DOHH2 (cell line): ENCODE data around the gene ZBTB7B.
A peak's percentile ranks its signal among the peaks of the same experiment; 100 is the strongest.
"Not testable (repeated sequence)": the region's sequence is repeated elsewhere in the genome, so short reads cannot be mapped to it uniquely, and the experiment has no call there.

Experiments used
- H3F3A ChIP-seq: fragments of 200-600 bp; sonication (generic), shearing (Covaris generic); 2 replicates; pipeline ENCODE4 v1.6.0; 2016; ENCODE audit warnings: antibody characterized with exemption, mild to moderate bottlenecking; ENCODE audit not compliant: control insufficient read depth, insufficient read depth
- H3K27ac ChIP-seq: fragments of 200-600 bp; sonication (generic); 2 replicates; pipeline ENCODE4 v1.5.1; 2014; ENCODE audit warnings: low read depth, mild to moderate bottlenecking, low read length, moderate library complexity
- H3K27me3 ChIP-seq: fragments of 200-600 bp; sonication (generic); 2 replicates; pipeline ENCODE4 v1.6.1; 2014; ENCODE audit warnings: mild to moderate bottlenecking, low read length, mixed read lengths; ENCODE audit not compliant: control insufficient read depth
- H3K36me3 ChIP-seq: fragments of 200-600 bp; sonication (generic); 2 replicates; pipeline ENCODE4 v1.6.1; 2014; ENCODE audit warnings: mild to moderate bottlenecking, low read length, moderate library complexity, mixed read lengths; ENCODE audit not compliant: control insufficient read depth
- H3K4me1 ChIP-seq: fragments of 200-600 bp; sonication (generic); 2 replicates; pipeline ENCODE4 v1.6.1; 2014; ENCODE audit warnings: mild to moderate bottlenecking, low read length, mixed read lengths; ENCODE audit not compliant: control insufficient read depth
- H3K4me2 ChIP-seq: fragments of 200-600 bp; sonication (generic); 2 replicates; pipeline ENCODE4 v1.6.0; 2014; ENCODE audit warnings: mild to moderate bottlenecking, low read length, moderate library complexity
- H3K4me3 ChIP-seq: fragments of 200-600 bp; sonication (generic); 2 replicates; pipeline ENCODE4 v1.5.1; 2014; ENCODE audit warnings: mild to moderate bottlenecking, low read length, mixed read lengths
- H3K79me2 ChIP-seq: fragments of 200-600 bp; sonication (generic); 2 replicates; pipeline ENCODE4 v1.6.1; 2014; ENCODE audit warnings: mild to moderate bottlenecking, low read length, mixed read lengths; ENCODE audit not compliant: control insufficient read depth
- H3K9me2 ChIP-seq: fragments of 200-600 bp; sonication (generic); replicated peaks from 2 replicates; pipeline ENCODE4 v1.6.1; 2014; ENCODE audit warnings: mild to moderate bottlenecking, low read length, mixed read lengths; ENCODE audit not compliant: control insufficient read depth
- H3K9me3 ChIP-seq: fragments of 200-600 bp; sonication (generic); 2 replicates; pipeline ENCODE4 v1.6.1; 2014; ENCODE audit warnings: antibody characterized with exemption, low read length, mixed read lengths; ENCODE audit not compliant: control insufficient read depth, insufficient read depth
- H4K20me1 ChIP-seq: fragments of 200-600 bp; sonication (generic); 2 replicates; pipeline ENCODE4 v1.6.0; 2014; ENCODE audit warnings: low read depth, mild to moderate bottlenecking, antibody characterized with exemption, low read length, moderate library complexity; ENCODE audit not compliant: control insufficient read depth, insufficient read depth
- EZH2phosphoT487 ChIP-seq: fragments of 200-600 bp; sonication (generic); IDR thresholded peaks from 2 replicates; pipeline ENCODE4 v1.6.1; 2017; ENCODE audit warnings: borderline replicate concordance, mild to moderate bottlenecking, antibody characterized with exemption, low read length, moderate library complexity, mixed read lengths
- TF ChIP-seq, protein P1 (sequence below): fragments of 200-600 bp; sonication (generic); IDR thresholded peaks from one replicate; pipeline ENCODE4 v1.5.1; 2014; ENCODE audit warnings: antibody characterized with exemption, mild to moderate bottlenecking, low read depth, low read length; ENCODE audit not compliant: poor library complexity, severe bottlenecking

Gene ZBTB7B

DNA sequence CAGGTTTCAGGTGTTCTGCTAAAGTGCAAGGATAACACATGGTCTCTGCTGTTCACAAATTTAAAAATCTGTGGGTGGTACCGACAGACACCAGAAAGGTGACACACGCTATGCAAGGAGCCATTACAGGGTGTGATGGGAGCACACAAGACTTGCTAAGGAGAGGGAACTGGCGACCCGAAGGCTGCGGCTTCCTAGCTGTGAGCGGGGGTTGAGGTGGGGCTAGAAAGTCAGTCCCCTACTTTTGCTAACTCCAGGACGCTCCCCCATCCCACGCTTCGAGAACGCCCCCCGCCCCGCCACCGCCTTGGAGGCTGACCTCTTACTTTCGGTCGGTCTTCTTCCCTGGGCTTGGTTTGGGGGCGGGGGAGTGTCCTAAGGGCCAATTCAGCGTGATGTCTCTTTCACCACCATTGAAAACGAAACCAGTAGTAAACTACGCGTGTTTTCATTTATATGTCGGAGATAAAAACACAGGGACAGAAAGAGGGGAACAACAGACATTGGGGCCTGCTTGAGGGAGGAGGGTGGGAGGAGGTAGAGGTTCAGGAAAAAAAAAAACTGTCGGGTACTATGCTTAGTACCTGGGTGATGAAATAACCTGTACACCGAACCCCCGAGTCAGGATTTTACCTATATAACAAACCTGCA lies 27.1 kb upstream of the ZBTB7B start:
- Histone ChIP-seq H3K27me3 (no peaks in the 10 kb centered on the region), H3K4me1 (peaks cover 50% of the 10 kb centered on the region), H3K9me3 (no peaks in the 10 kb centered on the region), H3F3A (peaks cover 21% of the 10 kb centered on the region), H3K4me2 (peak overlapping the region; percentile 83), H3K9me2 (no peaks in the 10 kb centered on the region), H3K36me3 (peaks cover 57% of the 10 kb centered on the region), H3K4me3 (peak overlapping the region; percentile 95), H3K27ac (peak overlapping the region; percentile 82), H4K20me1 (peaks cover 14% of the 10 kb centered on the region; the same call in 1 of the 2 replicates), H3K79me2 (peaks cover 87% of the 10 kb centered on the region)
- TF ChIP-seq EZH2phosphoT487: no peak
- TF ChIP-seq, protein P1, sequence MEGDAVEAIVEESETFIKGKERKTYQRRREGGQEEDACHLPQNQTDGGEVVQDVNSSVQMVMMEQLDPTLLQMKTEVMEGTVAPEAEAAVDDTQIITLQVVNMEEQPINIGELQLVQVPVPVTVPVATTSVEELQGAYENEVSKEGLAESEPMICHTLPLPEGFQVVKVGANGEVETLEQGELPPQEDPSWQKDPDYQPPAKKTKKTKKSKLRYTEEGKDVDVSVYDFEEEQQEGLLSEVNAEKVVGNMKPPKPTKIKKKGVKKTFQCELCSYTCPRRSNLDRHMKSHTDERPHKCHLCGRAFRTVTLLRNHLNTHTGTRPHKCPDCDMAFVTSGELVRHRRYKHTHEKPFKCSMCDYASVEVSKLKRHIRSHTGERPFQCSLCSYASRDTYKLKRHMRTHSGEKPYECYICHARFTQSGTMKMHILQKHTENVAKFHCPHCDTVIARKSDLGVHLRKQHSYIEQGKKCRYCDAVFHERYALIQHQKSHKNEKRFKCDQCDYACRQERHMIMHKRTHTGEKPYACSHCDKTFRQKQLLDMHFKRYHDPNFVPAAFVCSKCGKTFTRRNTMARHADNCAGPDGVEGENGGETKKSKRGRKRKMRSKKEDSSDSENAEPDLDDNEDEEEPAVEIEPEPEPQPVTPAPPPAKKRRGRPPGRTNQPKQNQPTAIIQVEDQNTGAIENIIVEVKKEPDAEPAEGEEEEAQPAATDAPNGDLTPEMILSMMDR: no peak

DNA sequence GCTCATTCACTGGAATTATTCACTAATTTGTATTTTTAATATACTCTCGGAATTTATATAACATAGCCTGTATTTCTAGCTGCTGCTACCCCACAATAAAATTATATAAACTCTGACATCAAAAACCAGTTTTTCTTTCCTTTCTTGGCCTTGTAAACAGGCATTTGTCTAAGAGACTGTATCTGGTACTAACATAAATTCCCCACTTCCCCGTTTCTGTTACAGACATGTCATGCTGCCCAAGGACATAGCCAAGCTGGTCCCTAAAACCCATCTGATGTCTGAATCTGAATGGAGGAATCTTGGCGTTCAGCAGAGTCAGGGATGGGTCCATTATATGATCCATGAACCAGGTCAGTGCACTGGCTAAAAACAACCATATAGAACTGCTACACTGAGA lies 24.8 kb upstream of the ZBTB7B start:
- H3K36me3 ChIP-seq: peaks cover 63% of the 10 kb centered on the region
- H3K9me3 ChIP-seq, H3K4me3 ChIP-seq: not testable (repeated sequence)

DNA sequence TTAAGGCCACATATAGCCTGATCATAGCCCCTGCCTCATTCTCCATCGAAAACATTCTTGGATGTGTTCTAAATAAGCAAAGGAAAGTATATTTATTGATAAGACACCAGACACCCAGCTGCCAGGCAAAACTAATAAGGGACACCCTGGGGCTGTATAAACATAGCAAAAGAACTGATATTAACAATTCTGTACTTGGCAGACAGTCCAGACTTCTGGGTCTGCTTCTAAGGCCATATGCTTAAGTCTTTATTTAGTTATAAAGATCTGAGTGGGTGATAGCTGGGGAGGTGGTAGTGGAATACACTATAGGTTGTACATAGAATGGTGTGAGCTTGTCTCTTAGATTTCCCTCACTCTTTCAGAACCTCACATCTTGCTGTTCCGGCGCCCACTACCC lies 24.2 kb upstream of the ZBTB7B start:
- Histone ChIP-seq H3K4me3 (no peak overlapping the region), H3K9me2 (no peaks in the 10 kb centered on the region), H3K36me3 (peaks cover 61% of the 10 kb centered on the region), H4K20me1 (peaks cover 7% of the 10 kb centered on the region; the same call in 1 of the 2 replicates), H3K4me2 (no peak overlapping the region), H3K4me1 (peaks cover 42% of the 10 kb centered on the region), H3K27ac (no peak overlapping the region), H3K27me3 (no peaks in the 10 kb centered on the region), H3K79me2 (peaks cover 83% of the 10 kb centered on the region), H3F3A (peaks cover 24% of the 10 kb centered on the region), H3K9me3 (no peaks in the 10 kb centered on the region)
- TF ChIP-seq, protein P1: no peak
- no peak for TF ChIP-seq EZH2phosphoT487

More for the DNA sequence above, 24.8 kb upstream of the ZBTB7B start:
- Histone ChIP-seq H3K4me2 (peak overlapping the region; percentile 83; the same call in 1 of the 2 replicates), H3K79me2 (peaks cover 86% of the 10 kb centered on the region), H3K4me1 (peaks cover 46% of the 10 kb centered on the region), H3F3A (peaks cover 24% of the 10 kb centered on the region)
- not testable (repeated sequence) for H3K9me2 ChIP-seq, H3K27ac ChIP-seq, H3K27me3 ChIP-seq, H4K20me1 ChIP-seq

DNA sequence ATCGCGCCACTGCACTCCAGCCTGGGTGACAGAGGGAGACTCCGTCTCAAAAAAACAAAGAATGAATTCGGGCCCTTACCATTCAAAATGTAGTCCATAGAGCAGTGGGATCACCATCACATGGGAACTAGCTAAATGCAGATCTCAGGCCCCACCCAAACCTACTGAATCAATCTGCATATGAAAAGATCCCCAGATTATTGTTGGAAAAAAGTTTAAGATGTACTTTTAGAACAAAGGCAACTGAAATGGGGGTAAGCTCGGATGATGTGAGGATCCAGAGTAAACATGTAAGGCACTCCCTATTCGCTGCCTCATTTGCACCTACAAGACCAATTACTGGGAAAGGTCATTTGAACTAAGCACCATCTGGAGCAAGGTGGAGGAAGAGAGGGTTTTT lies 20.3 kb upstream of the ZBTB7B start:
- Histone ChIP-seq H3K4me3 (peak overlapping the region; percentile 84), H4K20me1 (no peaks in the 10 kb centered on the region), H3K4me2 (peak overlapping the region; percentile 80), H3K27me3 (no peaks in the 10 kb centered on the region), H3F3A (peaks cover 20% of the 10 kb centered on the region), H3K4me1 (peaks cover 35% of the 10 kb centered on the region), H3K9me3 (no peaks in the 10 kb centered on the region), H3K79me2 (peaks cover 85% of the 10 kb centered on the region), H3K36me3 (peaks cover 55% of the 10 kb centered on the region), H3K27ac (peak overlapping the region; percentile 69), H3K9me2 (no peaks in the 10 kb centered on the region)
- TF ChIP-seq EZH2phosphoT487: no peak
- TF ChIP-seq, protein P1: no peak
